Body of pancreas (tissue), 4 donors: Measurements from ENCODE around the gene SLMAP. TPM values are rescaled to one million over a fixed set of nuclear protein-coding genes. Genes with fewer than 3 reads are reported as not detected.

ENCODE experiments used
- ATAC-seq: fragments of 150-250 bp; one replicate; pipeline ENCODE4 v1.9.1; 2016
- DNase-seq, 4 donors: peaks; one replicate each; pipeline ENCODE4 v3.0.0-alpha.2; 2019
- H3K27ac ChIP-seq, 4 donors: fragments of 200-600 bp; sonication (generic); 1 replicate in 3 of 4; 2 replicates in 1 of 4; pipeline versions ENCODE4 v1.5.1 to v1.6.1; 2016 to 2019; ENCODE audit warnings: mild to moderate bottlenecking in 1 of 4, mixed read lengths in 1 of 4, moderate library complexity in 1 of 4
- H3K27me3 ChIP-seq, 2 donors: fragments of 200-600 bp; sonication (generic); one replicate each; pipeline ENCODE4 v1.6.0; 2016; ENCODE audit warnings: mild to moderate bottlenecking in 1 of 2
- H3K36me3 ChIP-seq, 2 donors: fragments of 200-600 bp; sonication (generic); replicated peaks in 1 of 2; 2 replicates each; pipeline ENCODE4 v1.5.1; 2016; ENCODE audit warnings: low read depth in 2 of 2; ENCODE audit not compliant: insufficient read depth in 1 of 2
- H3K4me1 ChIP-seq: fragments of 200-600 bp; sonication (generic); one replicate; pipeline ENCODE4 v1.6.0; 2016
- H3K4me3 ChIP-seq, 2 donors: fragments of 200-600 bp; sonication (generic); 1 replicate in 1 of 2; 2 replicates in 1 of 2; pipeline ENCODE4 v1.5.1; 2016 to 2019
- H3K9me3 ChIP-seq, 3 donors: fragments of 200-600 bp; sonication (generic); 1 replicate in 2 of 3; 2 replicates in 1 of 3; pipeline ENCODE4 v1.5.1; 2016
- POLR2A ChIP-seq, 3 donors: fragments of 450-650 bp; IDR thresholded peaks; one replicate each; pipeline ENCODE4 v1.6.1; 2016; ENCODE audit warnings: antibody characterized with exemption in 3 of 3, mild to moderate bottlenecking in 2 of 3
- WGBS, 2 donors: methylation state at CpG; one replicate each; pipeline ENCODE4 v1.1.5; 2017; 5-methylcytosine and 5-hydroxymethylcytosine counted together
- intact Hi-C: fragments of 100-400 bp; cut with DNase I; formaldehyde crosslinking; loops from one replicate; pipeline ENCODE4 v1.15.1; 2023
- total RNA-seq, 2 donors: library from RNA; depleted of rRNA; stranded (reverse); fragments of >200 nt; gene quantifications; one replicate each; pipeline ENCODE4 v1.1.0, GENCODE V29; 2016
- TF ChIP-seq, protein P1 (sequence below), 7 experiments: fragments of 450-650 bp in 4 of 7; fragments of 200-600 bp in 3 of 7; sonication (generic) in 3 of 7; IDR thresholded peaks; one replicate each; pipeline ENCODE4 v1.5.1; 2016 to 2019; ENCODE audit warnings: antibody characterized with exemption in 7 of 7

Gene SLMAP
- total RNA-seq, 2 donors from 2014 or later: 36.6 TPM

GRCh38 chr3:57768595-57768994, 12.5 kb downstream of the SLMAP start:
- no peaks in the 10 kb centered on the region for H3K9me3 ChIP-seq
- H3K36me3 ChIP-seq: no peaks in the 10 kb centered on the region
- intact Hi-C loops: no loop called here
- peaks cover 34% of the 10 kb centered on the region for H3K4me1 ChIP-seq
- DNase-seq: no peak
- no peak for TF ChIP-seq POLR2A (IDR thresholded peaks at IDR 0.05)
- TF ChIP-seq, protein P1, sequence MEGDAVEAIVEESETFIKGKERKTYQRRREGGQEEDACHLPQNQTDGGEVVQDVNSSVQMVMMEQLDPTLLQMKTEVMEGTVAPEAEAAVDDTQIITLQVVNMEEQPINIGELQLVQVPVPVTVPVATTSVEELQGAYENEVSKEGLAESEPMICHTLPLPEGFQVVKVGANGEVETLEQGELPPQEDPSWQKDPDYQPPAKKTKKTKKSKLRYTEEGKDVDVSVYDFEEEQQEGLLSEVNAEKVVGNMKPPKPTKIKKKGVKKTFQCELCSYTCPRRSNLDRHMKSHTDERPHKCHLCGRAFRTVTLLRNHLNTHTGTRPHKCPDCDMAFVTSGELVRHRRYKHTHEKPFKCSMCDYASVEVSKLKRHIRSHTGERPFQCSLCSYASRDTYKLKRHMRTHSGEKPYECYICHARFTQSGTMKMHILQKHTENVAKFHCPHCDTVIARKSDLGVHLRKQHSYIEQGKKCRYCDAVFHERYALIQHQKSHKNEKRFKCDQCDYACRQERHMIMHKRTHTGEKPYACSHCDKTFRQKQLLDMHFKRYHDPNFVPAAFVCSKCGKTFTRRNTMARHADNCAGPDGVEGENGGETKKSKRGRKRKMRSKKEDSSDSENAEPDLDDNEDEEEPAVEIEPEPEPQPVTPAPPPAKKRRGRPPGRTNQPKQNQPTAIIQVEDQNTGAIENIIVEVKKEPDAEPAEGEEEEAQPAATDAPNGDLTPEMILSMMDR (IDR thresholded peaks at IDR 0.05): no peak
- no peaks in the 10 kb centered on the region for H3K27me3 ChIP-seq
- H3K4me3 ChIP-seq: no peak overlapping the region
- WGBS, 2 donors: 94 to 98% methylated on average over 3 of the region's 3 CpGs
- ATAC-seq: no peak
- H3K27ac ChIP-seq: no peak overlapping the region

GRCh38 chr3:57770009-57770827, 14.1 kb downstream of the SLMAP start:
- ATAC-seq: peak; percentile 48

GRCh38 chr3:57772251-57772650, 16.1 kb downstream of the SLMAP start:
- TF ChIP-seq POLR2A (IDR thresholded peaks at IDR 0.05): no peak
- TF ChIP-seq, protein P1 (IDR thresholded peaks at IDR 0.05): no peak
- intact Hi-C loops: no loop called here
- ATAC-seq: no peak
- no peaks in the 10 kb centered on the region for H3K36me3 ChIP-seq
- H3K4me3 ChIP-seq: no peak overlapping the region
- DNase-seq: no peak
- H3K4me1 ChIP-seq: peaks cover 19% of the 10 kb centered on the region
- H3K27ac ChIP-seq: no peak overlapping the region
- 93 to 98% methylated on average over 4 of the region's 4 CpGs for WGBS, 2 donors
- no peaks in the 10 kb centered on the region for H3K9me3 ChIP-seq
- no peaks in the 10 kb centered on the region for H3K27me3 ChIP-seq

More at GRCh38 chr3:57770009-57770827, 14.1 kb downstream of the SLMAP start:
- Histone ChIP-seq H3K9me3 (no peaks in the 10 kb centered on the region), H3K4me3 (no peak overlapping the region), H3K4me1 (peaks cover 17% of the 10 kb centered on the region), H3K27me3 (no peaks in the 10 kb centered on the region), H3K36me3 (no peaks in the 10 kb centered on the region), H3K27ac (peak overlapping the region in 1 of 4 donors; percentile 29)
- DNase-seq: no peak
- WGBS, 2 donors: 47 to 51% methylated on average over 4 of the region's 4 CpGs
- intact Hi-C loops: no loop called here
- no peak for TF ChIP-seq POLR2A (IDR thresholded peaks at IDR 0.05)
- TF ChIP-seq, protein P1 (IDR thresholded peaks at IDR 0.05): no peak

GRCh38 chr3:57777774-57778173, 21.7 kb downstream of the SLMAP start:
- Histone ChIP-seq H3K4me3 (no peak overlapping the region), H3K9me3 (no peaks in the 10 kb centered on the region), H3K4me1 (peaks cover 22% of the 10 kb centered on the region), H3K36me3 (no peaks in the 10 kb centered on the region), H3K27ac (peak overlapping the region in 1 of 4 donors; percentile 58), H3K27me3 (no peaks in the 10 kb centered on the region)
- TF ChIP-seq POLR2A (IDR thresholded peaks at IDR 0.05): no peak
- TF ChIP-seq, protein P1 (IDR thresholded peaks at IDR 0.05): no peak
- DNase-seq (no peak), ATAC-seq (no peak)
- 12 to 16% methylated on average over 3 of the region's 3 CpGs for WGBS, 2 donors
- intact Hi-C loops: no loop called here

DNA sequence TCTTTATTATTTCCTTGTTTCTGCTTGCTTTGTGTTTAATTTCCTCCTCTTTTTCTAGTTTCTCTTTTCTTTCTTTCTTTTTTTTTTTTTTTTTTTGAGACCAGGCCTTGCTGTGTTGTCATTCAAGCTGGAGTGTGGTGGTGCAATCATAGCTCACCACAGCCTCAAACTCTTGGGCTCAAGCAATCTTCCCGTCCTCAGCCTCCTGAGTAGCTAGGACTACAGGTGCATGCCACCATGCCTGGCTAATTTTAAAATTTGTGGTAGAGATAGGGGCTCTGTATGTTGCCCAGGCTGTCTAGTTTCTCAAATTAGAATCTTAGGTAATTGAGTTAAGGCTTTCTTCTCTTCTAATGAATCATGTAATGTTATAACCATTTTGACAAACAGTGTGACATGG, 22.4 kb downstream of the SLMAP start:
- Histone ChIP-seq H3K27ac (peak overlapping the region in 1 of 4 donors; percentile 58), H3K4me3 (no peak overlapping the region), H3K27me3 (no peaks in the 10 kb centered on the region), H3K4me1 (peaks cover 24% of the 10 kb centered on the region), H3K36me3 (no peaks in the 10 kb centered on the region), H3K9me3 (no peaks in the 10 kb centered on the region)
- WGBS, 2 donors: 80 to 90% methylated on average over 1 of the region's 1 CpG
- intact Hi-C loops: no loop called here
- TF ChIP-seq, protein P1 (IDR thresholded peaks at IDR 0.05): no peak
- no peak for TF ChIP-seq POLR2A (IDR thresholded peaks at IDR 0.05)
- ATAC-seq: no peak
- no peak for DNase-seq
